ENCODE results near the gene KCTD11.

KCTD11 gene

DNA sequence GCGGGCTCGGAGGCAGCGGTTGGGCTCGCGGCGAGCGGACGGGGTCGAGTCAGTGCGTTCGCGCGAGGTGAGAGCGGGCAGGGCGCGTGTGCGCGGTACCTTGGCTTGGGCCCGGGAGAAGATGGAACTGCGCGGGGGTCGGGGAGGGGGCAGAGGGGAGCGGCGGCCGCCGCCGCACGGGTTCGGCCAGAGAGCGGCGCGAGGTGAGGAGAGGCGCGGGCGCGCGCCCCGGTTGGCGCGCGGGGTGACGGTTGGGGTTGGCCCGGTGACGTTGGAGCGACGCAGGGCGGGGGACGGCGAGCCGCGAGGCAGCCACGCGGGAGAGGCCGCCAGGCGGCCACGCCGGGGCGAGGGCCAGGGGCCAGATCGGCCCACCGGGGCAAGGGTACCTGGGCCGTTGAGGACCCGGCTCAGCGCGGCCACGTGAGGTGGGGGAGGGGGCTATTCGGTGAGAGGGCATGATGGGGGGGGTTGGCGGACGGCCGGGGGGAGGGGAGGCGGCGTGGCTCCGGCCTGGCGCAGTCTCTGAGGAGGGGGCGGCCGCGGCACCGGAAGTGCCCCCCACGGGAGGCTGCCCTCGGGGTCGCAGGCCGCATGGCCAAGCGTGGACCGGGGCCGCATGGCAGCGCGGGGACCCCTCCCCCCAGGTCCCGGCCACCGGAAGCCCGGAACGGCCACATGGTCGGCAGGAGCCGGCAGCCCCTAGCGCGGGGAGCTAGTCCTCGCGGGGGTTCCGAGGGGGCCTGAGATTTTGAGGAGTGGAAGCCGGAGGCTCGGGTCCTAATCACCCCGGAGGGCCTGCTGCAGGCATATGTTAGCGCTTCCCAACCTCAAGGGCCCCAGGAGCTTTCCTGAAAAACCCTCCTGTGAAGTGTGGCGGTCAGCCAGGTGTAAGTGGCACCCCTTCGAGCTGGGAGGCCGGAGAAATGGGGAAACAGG is 44.0 kb upstream of the KCTD11 start:
- H3K27me3 ChIP-seq (ENCODE audit: insufficient read depth, low read length) = no peaks in the 10 kb centered on the region
- peaks cover 28% of the 10 kb centered on the region for H3K79me2 ChIP-seq (ENCODE audit: insufficient read depth, low read length)
- peak overlapping the region; percentile 81 for H3K4me2 ChIP-seq (ENCODE audit: low read length)
- H3K27ac ChIP-seq (ENCODE audit: low read depth, low read length, poor library complexity, severe bottlenecking) = peak overlapping the region; percentile 95
- TF ChIP-seq, protein P1, sequence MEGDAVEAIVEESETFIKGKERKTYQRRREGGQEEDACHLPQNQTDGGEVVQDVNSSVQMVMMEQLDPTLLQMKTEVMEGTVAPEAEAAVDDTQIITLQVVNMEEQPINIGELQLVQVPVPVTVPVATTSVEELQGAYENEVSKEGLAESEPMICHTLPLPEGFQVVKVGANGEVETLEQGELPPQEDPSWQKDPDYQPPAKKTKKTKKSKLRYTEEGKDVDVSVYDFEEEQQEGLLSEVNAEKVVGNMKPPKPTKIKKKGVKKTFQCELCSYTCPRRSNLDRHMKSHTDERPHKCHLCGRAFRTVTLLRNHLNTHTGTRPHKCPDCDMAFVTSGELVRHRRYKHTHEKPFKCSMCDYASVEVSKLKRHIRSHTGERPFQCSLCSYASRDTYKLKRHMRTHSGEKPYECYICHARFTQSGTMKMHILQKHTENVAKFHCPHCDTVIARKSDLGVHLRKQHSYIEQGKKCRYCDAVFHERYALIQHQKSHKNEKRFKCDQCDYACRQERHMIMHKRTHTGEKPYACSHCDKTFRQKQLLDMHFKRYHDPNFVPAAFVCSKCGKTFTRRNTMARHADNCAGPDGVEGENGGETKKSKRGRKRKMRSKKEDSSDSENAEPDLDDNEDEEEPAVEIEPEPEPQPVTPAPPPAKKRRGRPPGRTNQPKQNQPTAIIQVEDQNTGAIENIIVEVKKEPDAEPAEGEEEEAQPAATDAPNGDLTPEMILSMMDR (IDR thresholded peaks at IDR 0.05; ENCODE audit: low read length) = no peak
- no peak for TF ChIP-seq EZH2 (IDR thresholded peaks at IDR 0.05; ENCODE audit: borderline replicate concordance, low read length)
- H3F3A ChIP-seq (ENCODE audit: insufficient read depth, low read length) = peaks cover 14% of the 10 kb centered on the region
- H3K36me3 ChIP-seq (ENCODE audit: insufficient read depth, low read length) = peaks cover 51% of the 10 kb centered on the region
- peak overlapping the region; percentile 94 for H3K4me3 ChIP-seq (ENCODE audit: low read depth, low read length, poor library complexity, severe bottlenecking)
- peaks cover 4% of the 10 kb centered on the region; the same call in 1 of the 2 replicates for H4K20me1 ChIP-seq (ENCODE audit: insufficient read depth, low read length)
- H3K9me2 ChIP-seq (ENCODE audit: low read depth, low read length) = no peaks in the 10 kb centered on the region
- H3K4me1 ChIP-seq (ENCODE audit: insufficient read depth, low read length, severe bottlenecking) = peaks cover 36% of the 10 kb centered on the region
- H3K9ac ChIP-seq (ENCODE audit: low read length) = peak overlapping the region; percentile 97
- H3K9me3 ChIP-seq (ENCODE audit: low read length) = no peaks in the 10 kb centered on the region
- H2AFZ ChIP-seq (ENCODE audit: low read length) = no peak overlapping the region

DNA sequence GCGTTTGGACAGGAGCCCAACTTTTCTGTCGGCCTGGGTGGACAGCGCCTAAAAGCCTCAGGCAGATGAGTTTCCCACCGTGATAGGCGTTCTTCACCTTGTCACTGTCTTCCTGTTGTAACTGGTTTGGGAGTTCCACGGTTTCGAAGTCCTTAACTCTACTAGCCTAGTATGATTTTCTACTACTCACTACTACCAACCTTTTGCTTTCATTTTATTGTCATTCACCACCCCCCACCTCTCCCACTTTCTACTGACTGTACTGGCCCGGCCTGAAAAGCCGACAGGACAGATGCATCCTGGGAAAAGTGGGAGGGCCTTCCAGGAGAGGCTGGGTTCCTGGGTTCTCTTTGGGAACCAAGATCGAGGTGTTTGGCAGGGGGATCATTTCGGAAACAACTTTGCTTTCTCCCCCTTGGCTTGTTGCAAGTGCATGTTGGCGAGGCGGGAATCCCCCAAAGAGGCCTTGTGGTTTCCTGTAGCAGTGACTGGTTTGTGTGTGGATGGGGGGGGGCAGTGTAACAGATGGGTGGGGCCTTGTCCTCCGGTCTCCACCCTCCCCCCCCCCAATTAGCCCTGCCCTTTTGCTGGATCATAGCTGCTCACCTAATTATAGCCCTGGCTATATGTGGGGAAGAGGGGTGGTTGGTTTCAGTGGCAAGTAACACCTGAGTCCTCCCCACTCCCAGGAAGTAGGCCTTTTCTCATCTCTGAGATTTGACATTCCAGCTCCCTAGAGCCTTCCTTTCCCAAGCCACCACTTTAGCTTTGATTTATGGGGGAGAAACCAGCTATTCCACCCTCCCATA is 43.1 kb upstream of the KCTD11 start:
- peaks cover 44% of the 10 kb centered on the region for H3K4me1 ChIP-seq (ENCODE audit: insufficient read depth, low read length, severe bottlenecking)
- H3K9me3 ChIP-seq (ENCODE audit: low read length) = no peaks in the 10 kb centered on the region
- peak overlapping the region; percentile 81 for H3K4me2 ChIP-seq (ENCODE audit: low read length)
- peaks cover 22% of the 10 kb centered on the region for H3F3A ChIP-seq (ENCODE audit: insufficient read depth, low read length)
- peak overlapping the region; percentile 94 for H3K4me3 ChIP-seq (ENCODE audit: low read depth, low read length, poor library complexity, severe bottlenecking)
- H2AFZ ChIP-seq (ENCODE audit: low read length) = no peak overlapping the region
- peak overlapping the region; percentile 97 for H3K9ac ChIP-seq (ENCODE audit: low read length)
- peaks cover 60% of the 10 kb centered on the region for H3K36me3 ChIP-seq (ENCODE audit: insufficient read depth, low read length)
- H4K20me1 ChIP-seq (ENCODE audit: insufficient read depth, low read length) = peaks cover 4% of the 10 kb centered on the region; the same call in 1 of the 2 replicates
- peaks cover 28% of the 10 kb centered on the region for H3K79me2 ChIP-seq (ENCODE audit: insufficient read depth, low read length)
- TF ChIP-seq, protein P1 (IDR thresholded peaks at IDR 0.05; ENCODE audit: low read length) = no peak
- TF ChIP-seq EZH2 (IDR thresholded peaks at IDR 0.05; ENCODE audit: borderline replicate concordance, low read length) = no peak
- H3K9me2 ChIP-seq (ENCODE audit: low read depth, low read length) = no peaks in the 10 kb centered on the region
- no peaks in the 10 kb centered on the region for H3K27me3 ChIP-seq (ENCODE audit: insufficient read depth, low read length)
- H3K27ac ChIP-seq (ENCODE audit: low read depth, low read length, poor library complexity, severe bottlenecking) = peak overlapping the region; percentile 95

DNA sequence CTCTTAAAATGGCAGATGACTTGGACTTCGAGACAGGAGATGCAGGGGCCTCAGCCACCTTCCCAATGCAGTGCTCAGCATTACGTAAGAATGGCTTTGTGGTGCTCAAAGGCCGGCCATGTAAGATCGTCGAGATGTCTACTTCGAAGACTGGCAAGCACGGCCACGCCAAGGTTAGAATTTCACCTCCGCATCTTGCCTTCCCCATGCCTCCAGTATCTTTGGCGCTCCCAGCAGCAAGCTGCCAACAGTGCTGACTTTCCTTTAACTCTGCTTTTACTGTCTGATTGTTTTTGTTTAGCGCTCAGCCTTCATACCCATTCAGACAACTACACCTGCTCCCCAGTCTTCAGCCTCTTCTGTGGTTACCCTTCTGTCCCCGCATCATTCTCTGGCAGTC is 42.3 kb upstream of the KCTD11 start:
- peak overlapping the region; percentile 94 for H3K4me3 ChIP-seq (ENCODE audit: low read depth, low read length, poor library complexity, severe bottlenecking)
- H3K27ac ChIP-seq (ENCODE audit: low read depth, low read length, poor library complexity, severe bottlenecking) = peak overlapping the region; percentile 95
- peaks cover 52% of the 10 kb centered on the region for H3K4me1 ChIP-seq (ENCODE audit: insufficient read depth, low read length, severe bottlenecking)
- no peak for TF ChIP-seq EZH2 (IDR thresholded peaks at IDR 0.05; ENCODE audit: borderline replicate concordance, low read length)
- TF ChIP-seq, protein P1 (IDR thresholded peaks at IDR 0.05; ENCODE audit: low read length) = no peak
- H3K9me3 ChIP-seq (ENCODE audit: low read length) = no peaks in the 10 kb centered on the region
- H3K36me3 ChIP-seq (ENCODE audit: insufficient read depth, low read length) = peaks cover 63% of the 10 kb centered on the region
- H3K4me2 ChIP-seq (ENCODE audit: low read length) = peak overlapping the region; percentile 81
- no peak overlapping the region for H2AFZ ChIP-seq (ENCODE audit: low read length)
- H4K20me1 ChIP-seq (ENCODE audit: insufficient read depth, low read length) = peaks cover 4% of the 10 kb centered on the region; the same call in 1 of the 2 replicates
- H3K9me2 ChIP-seq (ENCODE audit: low read depth, low read length) = no peaks in the 10 kb centered on the region
- peaks cover 23% of the 10 kb centered on the region for H3F3A ChIP-seq (ENCODE audit: insufficient read depth, low read length)
- no peaks in the 10 kb centered on the region for H3K27me3 ChIP-seq (ENCODE audit: insufficient read depth, low read length)
- H3K79me2 ChIP-seq (ENCODE audit: insufficient read depth, low read length) = peaks cover 28% of the 10 kb centered on the region
- H3K9ac ChIP-seq (ENCODE audit: low read length) = peak overlapping the region; percentile 97; the same call in 1 of the 2 replicates
